Activated T-cell treated with anti-CD3 and anti-CD28 coated beads for 1 hour (primary cell): ENCODE measurements around the gene PELI2.

ENCODE experiments used
- DNase-seq: peaks from one replicate; pipeline ENCODE4 v3.0.0-alpha.2; 2020; ENCODE audit warnings: low read depth

The PELI2 gene

DNA sequence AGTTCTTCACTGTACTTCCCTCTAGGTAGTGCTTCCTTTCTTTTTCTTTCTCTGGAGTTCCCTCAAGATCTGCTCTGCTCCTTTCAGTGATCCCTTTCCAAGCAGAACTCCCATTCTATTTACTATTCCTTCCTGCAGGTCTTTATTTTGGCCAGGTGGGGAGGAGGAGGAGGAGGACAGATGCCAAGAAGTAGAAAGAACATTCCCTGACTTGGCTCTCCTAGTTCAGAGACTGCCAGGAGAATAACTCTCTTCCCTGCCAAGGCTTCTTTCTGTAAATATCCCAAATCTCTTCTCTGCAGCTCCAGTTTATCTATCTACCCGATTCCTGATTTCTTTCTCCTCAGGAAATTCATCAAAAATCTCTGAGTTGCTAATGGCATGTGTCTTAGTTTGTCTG lies 231.7 kb downstream of the PELI2 start:
- no peak for DNase-seq
